HCT116 (cell line): Measurements from ENCODE around the gene TMF1. TPM values are rescaled to one million over a fixed set of nuclear protein-coding genes. Genes with fewer than 3 reads are reported as not detected.

Source experiments
- ATAC-seq: fragments of 200-7000 bp; cut with Tn5 transposase; 2 replicates; pipeline ENCODE4 v1.9.1; 2020; ENCODE audit warnings: mild to moderate bottlenecking, moderate library complexity
- BruUV-seq: library from RNA; stranded (reverse); fragments of 400-500 nt; replicated peaks from 2 replicates; lab custom pipeline; 2021; lab: Mats Ljungman, UMichigan
- CTCF ChIA-PET: fragments of 300-600 bp; sonication (Branson Sonifier 250); formaldehyde crosslinking; loops from one replicate; lab custom pipeline; 2021; ENCODE audit warnings: antibody characterized with exemption; lab: Charles Lee
- POLR2A ChIA-PET: fragments of 300-600, 350-600 bp; sonication (Branson Sonifier 250); formaldehyde crosslinking; loops from one replicate; lab custom pipeline; 2021; ENCODE audit warnings: antibody characterized with exemption; lab: Charles Lee
- RAD21 ChIA-PET, 2 experiments: fragments of 300-600 bp; sonication (Branson Sonifier 250); formaldehyde crosslinking; loops; one replicate each; lab custom pipeline; 2023; ENCODE audit warnings: low total read pairs in 2 of 2; ENCODE audit not compliant: uncharacterized antibody in 2 of 2, unreplicated experiment in 2 of 2, low non-redundant PET in 1 of 2; lab: Charles Lee
- DNase-seq: peaks from one replicate; pipeline ENCODE4 v3.0.0-alpha.2; 2010; ENCODE audit warnings: low read depth, low spot score
- H2AFZ ChIP-seq: fragments of 200-600 bp; shearing (Covaris generic), sonication (generic); 2 replicates; pipeline ENCODE4 v1.6.1; 2017; ENCODE audit warnings: low read depth, mixed run types, mixed read lengths, antibody characterized with exemption, low read length; ENCODE audit not compliant: poor library complexity, severe bottlenecking
- H3K27ac ChIP-seq: 2 replicates; pipeline ENCODE4 v1.5.1; 2012; ENCODE audit warnings: low read depth, low read length
- H3K27me3 ChIP-seq: fragments of 200-600 bp; sonication (generic); 2 replicates; pipeline ENCODE4 v1.6.1; 2016; ENCODE audit warnings: mixed run types, low read length, mixed read lengths; ENCODE audit not compliant: insufficient read depth
- H3K36me3 ChIP-seq, 2 experiments: fragments of 200-500 bp in 1 of 2; fragments of 200-600 bp in 1 of 2; sonication (Bioruptor generic) in 1 of 2; sonication (generic) in 1 of 2; 2 replicates each; pipeline versions ENCODE4 v1.5.1 to v1.6.1; 2014 to 2016; ENCODE audit warnings: low read length in 2 of 2, inconsistent platforms in 1 of 2, mixed read lengths in 1 of 2, mixed run types in 1 of 2; ENCODE audit not compliant: insufficient read depth in 2 of 2, control insufficient read depth in 1 of 2
- H3K4me1 ChIP-seq, 2 experiments: fragments of 200-600 bp in 1 of 2; sonication (generic) in 1 of 2; 2 replicates each; pipeline versions ENCODE4 v1.5.1 to v1.6.1; 2012 to 2017; ENCODE audit warnings: low read length in 2 of 2, inconsistent platforms in 1 of 2, mild to moderate bottlenecking in 1 of 2, mixed read lengths in 1 of 2, mixed run types in 1 of 2, moderate library complexity in 1 of 2; ENCODE audit not compliant: insufficient read depth in 2 of 2, control insufficient read depth in 1 of 2
- H3K4me2 ChIP-seq: fragments of 200-600 bp; sonication (generic); 2 replicates; pipeline ENCODE4 v1.6.1; 2017; ENCODE audit warnings: mixed run types, low read length, mixed read lengths
- H3K4me3 ChIP-seq, 2 experiments: fragments of 200-600 bp in 1 of 2; sonication (generic) in 1 of 2; replicated peaks in 1 of 2; 2 replicates each; pipeline ENCODE4 v1.5.1; 2011 to 2016; ENCODE audit warnings: low read length in 2 of 2, control low read depth in 1 of 2, low read depth in 1 of 2, mild to moderate bottlenecking in 1 of 2, mixed read lengths in 1 of 2, mixed run types in 1 of 2
- H3K79me2 ChIP-seq: fragments of 200-600 bp; sonication (generic); 2 replicates; pipeline ENCODE4 v1.6.1; 2017; ENCODE audit warnings: mild to moderate bottlenecking, mixed run types, low read length, moderate library complexity, mixed read lengths; ENCODE audit not compliant: insufficient read depth
- H3K9ac ChIP-seq: fragments of 200-600 bp; sonication (generic); 2 replicates; pipeline ENCODE4 v1.6.1; 2016; ENCODE audit warnings: low read length, mixed read lengths
- H3K9me2 ChIP-seq: fragments of 200-600 bp; sonication (generic), shearing (Covaris generic); 2 replicates; pipeline ENCODE4 v1.6.1; 2017; ENCODE audit warnings: mixed run types, mild to moderate bottlenecking, moderate library complexity; ENCODE audit not compliant: insufficient read depth
- H3K9me3 ChIP-seq, 2 experiments: fragments of 200-500 bp in 1 of 2; fragments of 200-600 bp in 1 of 2; sonication (Bioruptor generic) in 1 of 2; sonication (generic) in 1 of 2; 2 replicates each; pipeline ENCODE4 v1.6.1; 2014 to 2017; ENCODE audit warnings: low read length in 2 of 2, mixed read lengths in 2 of 2, inconsistent platforms in 1 of 2, low read depth in 1 of 2, mild to moderate bottlenecking in 1 of 2, mixed run types in 1 of 2, moderate library complexity in 1 of 2; ENCODE audit not compliant: control insufficient read depth in 1 of 2, insufficient read depth in 1 of 2
- H4K20me1 ChIP-seq: fragments of 200-600 bp; sonication (generic), shearing (Covaris generic); 2 replicates; pipeline ENCODE4 v1.6.1; 2017; ENCODE audit warnings: mixed run types, mild to moderate bottlenecking, moderate library complexity; ENCODE audit not compliant: insufficient read depth
- CBX3 ChIP-seq: IDR thresholded peaks from 2 replicates; pipeline ENCODE4 v1.6.1; 2012; ENCODE audit warnings: low read depth
- CEBPB ChIP-seq: IDR thresholded peaks from 2 replicates; pipeline ENCODE4 v1.6.1; 2012; ENCODE audit warnings: low read depth
- EGR1 ChIP-seq: IDR thresholded peaks from 2 replicates; pipeline ENCODE4 v1.6.1; 2012; ENCODE audit warnings: low read depth
- EZH2 ChIP-seq: fragments of 200-600 bp; sonication (generic); IDR thresholded peaks from 2 replicates; pipeline ENCODE4 v1.6.1; 2017; ENCODE audit warnings: antibody characterized with exemption, mixed run types
- FOSL1 ChIP-seq: IDR thresholded peaks from 2 replicates; pipeline ENCODE4 v1.6.1; 2012; ENCODE audit warnings: low read depth
- JUND ChIP-seq: IDR thresholded peaks from 2 replicates; pipeline ENCODE4 v1.6.1; 2012
- POLR2A ChIP-seq: IDR thresholded peaks from 2 replicates; pipeline ENCODE4 v1.7.0; 2011; ENCODE audit warnings: borderline replicate concordance; ENCODE audit not compliant: insufficient read depth, insufficient read length; ENCODE audit errors: extremely low read depth
- POLR2AphosphoS5 ChIP-seq: IDR thresholded peaks from 2 replicates; pipeline ENCODE4 v1.6.1; 2011; ENCODE audit warnings: mild to moderate bottlenecking, low read depth, low read length, moderate library complexity
- SIN3A ChIP-seq: IDR thresholded peaks from 2 replicates; pipeline ENCODE4 v1.6.1; 2012; ENCODE audit warnings: low read depth
- SP1 ChIP-seq: IDR thresholded peaks from 2 replicates; pipeline ENCODE4 v1.6.1; 2012; ENCODE audit warnings: low read depth
- SRF ChIP-seq: IDR thresholded peaks from 2 replicates; pipeline ENCODE4 v1.6.1; 2012; ENCODE audit warnings: low read depth
- TCF7L2 ChIP-seq: IDR thresholded peaks from 2 replicates; pipeline ENCODE4 v1.7.0; 2011; ENCODE audit warnings: borderline replicate concordance, inconsistent platforms; ENCODE audit not compliant: insufficient read depth, insufficient read length; ENCODE audit errors: extremely low read depth
- YY1 ChIP-seq: IDR thresholded peaks from 2 replicates; pipeline ENCODE4 v1.6.1; 2011; ENCODE audit warnings: low read length, low read depth, moderate library complexity, mild to moderate bottlenecking; ENCODE audit not compliant: insufficient replicate concordance; ENCODE audit errors: extremely low read depth
- ZNF274 ChIP-seq: fragments of 200-500 bp; sonication (Bioruptor generic); IDR thresholded peaks from 2 replicates; pipeline ENCODE4 v1.6.1; 2014; ENCODE audit warnings: mild to moderate bottlenecking, low read depth, low read length, inconsistent platforms
- intact Hi-C: fragments of 100-400 bp; cut with micrococcal nuclease; formaldehyde crosslinking; loops from 2 replicates; pipeline ENCODE4 v1.10.0; 2022
- total RNA-seq: library from RNA; stranded (reverse); gene quantifications from one replicate; pipeline ENCODE4 v1.2.1, GENCODE V29; 2021; ENCODE audit not compliant: unreplicated experiment
- TF ChIP-seq, protein P1 (sequence below), 3 experiments: fragments of 200-600 bp in 1 of 3; sonication (generic) in 1 of 3; IDR thresholded peaks in 2 of 3; conservative IDR thresholded peaks in 1 of 3; 2 replicates each; pipeline ENCODE4 v1.5.1; 2012 to 2017; ENCODE audit warnings: low read depth in 2 of 3, low read length in 2 of 3, antibody characterized with exemption in 1 of 3, borderline replicate concordance in 1 of 3, control low read depth in 1 of 3, mild to moderate bottlenecking in 1 of 3, mixed read lengths in 1 of 3, mixed run types in 1 of 3, moderate library complexity in 1 of 3; ENCODE audit not compliant: insufficient read depth in 1 of 3
- TF ChIP-seq, protein P2 (sequence below): IDR thresholded peaks from 2 replicates; pipeline ENCODE4 v1.6.1; 2011; ENCODE audit warnings: mild to moderate bottlenecking, low read length, moderate library complexity; ENCODE audit not compliant: insufficient replicate concordance; ENCODE audit errors: extremely low read depth

TMF1 gene
- total RNA-seq, 1 experiment from 2014 or later = 27.3 TPM

DNA sequence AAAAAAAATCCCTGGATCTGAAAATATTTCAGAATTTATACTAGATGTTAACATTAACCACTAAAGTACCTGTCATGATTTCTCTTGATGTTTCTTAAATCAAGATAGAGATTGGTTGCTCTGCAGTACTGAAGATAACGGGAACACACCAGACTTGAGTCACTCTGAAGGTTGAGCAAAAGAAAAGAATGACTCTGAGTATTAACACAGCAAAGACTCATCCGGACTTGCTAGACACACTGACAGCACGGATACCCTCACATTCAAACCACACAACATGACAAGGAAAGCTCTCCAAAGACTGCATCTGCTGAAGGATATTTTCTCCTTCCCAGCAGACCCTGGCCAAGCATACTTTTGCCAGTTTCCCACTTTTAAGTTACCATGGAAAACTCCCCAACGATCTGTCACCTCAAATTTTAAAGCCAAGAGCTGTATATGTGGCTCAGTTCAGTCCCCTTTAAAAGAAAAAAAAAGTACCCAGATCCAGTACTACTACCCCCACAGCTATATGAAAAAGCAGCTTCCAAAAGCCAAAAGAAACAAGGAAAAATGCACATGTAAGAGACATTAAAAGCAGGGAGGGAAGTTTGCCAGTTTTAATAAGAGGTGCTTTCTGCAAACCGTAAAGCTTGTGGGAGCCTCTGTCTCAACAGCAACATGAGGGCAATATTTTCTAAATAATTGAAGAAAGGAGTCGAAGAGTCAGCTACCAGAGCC is 46.9 kb downstream of the TMF1 start:
- no peak for TF ChIP-seq EGR1
- no peak for TF ChIP-seq TCF7L2
- no peak for TF ChIP-seq POLR2A
- no peak for TF ChIP-seq CEBPB
- TF ChIP-seq EZH2 = no peak
- TF ChIP-seq FOSL1 = no peak
- no peak for TF ChIP-seq SIN3A
- TF ChIP-seq SP1 = no peak
- no peak for TF ChIP-seq SRF
- no peak for TF ChIP-seq POLR2AphosphoS5
- TF ChIP-seq, protein P1, sequence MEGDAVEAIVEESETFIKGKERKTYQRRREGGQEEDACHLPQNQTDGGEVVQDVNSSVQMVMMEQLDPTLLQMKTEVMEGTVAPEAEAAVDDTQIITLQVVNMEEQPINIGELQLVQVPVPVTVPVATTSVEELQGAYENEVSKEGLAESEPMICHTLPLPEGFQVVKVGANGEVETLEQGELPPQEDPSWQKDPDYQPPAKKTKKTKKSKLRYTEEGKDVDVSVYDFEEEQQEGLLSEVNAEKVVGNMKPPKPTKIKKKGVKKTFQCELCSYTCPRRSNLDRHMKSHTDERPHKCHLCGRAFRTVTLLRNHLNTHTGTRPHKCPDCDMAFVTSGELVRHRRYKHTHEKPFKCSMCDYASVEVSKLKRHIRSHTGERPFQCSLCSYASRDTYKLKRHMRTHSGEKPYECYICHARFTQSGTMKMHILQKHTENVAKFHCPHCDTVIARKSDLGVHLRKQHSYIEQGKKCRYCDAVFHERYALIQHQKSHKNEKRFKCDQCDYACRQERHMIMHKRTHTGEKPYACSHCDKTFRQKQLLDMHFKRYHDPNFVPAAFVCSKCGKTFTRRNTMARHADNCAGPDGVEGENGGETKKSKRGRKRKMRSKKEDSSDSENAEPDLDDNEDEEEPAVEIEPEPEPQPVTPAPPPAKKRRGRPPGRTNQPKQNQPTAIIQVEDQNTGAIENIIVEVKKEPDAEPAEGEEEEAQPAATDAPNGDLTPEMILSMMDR (IDR thresholded peaks at IDR 0.05 in 2 of 3, conservative IDR thresholded peaks at IDR 0.05 in 1 of 3; ENCODE audit: borderline replicate concordance in 1 of 3, insufficient read depth in 1 of 3, low read depth in 2 of 3, low read length in 2 of 3) = no peak
- TF ChIP-seq ZNF274 = no peak
- TF ChIP-seq, protein P2, sequence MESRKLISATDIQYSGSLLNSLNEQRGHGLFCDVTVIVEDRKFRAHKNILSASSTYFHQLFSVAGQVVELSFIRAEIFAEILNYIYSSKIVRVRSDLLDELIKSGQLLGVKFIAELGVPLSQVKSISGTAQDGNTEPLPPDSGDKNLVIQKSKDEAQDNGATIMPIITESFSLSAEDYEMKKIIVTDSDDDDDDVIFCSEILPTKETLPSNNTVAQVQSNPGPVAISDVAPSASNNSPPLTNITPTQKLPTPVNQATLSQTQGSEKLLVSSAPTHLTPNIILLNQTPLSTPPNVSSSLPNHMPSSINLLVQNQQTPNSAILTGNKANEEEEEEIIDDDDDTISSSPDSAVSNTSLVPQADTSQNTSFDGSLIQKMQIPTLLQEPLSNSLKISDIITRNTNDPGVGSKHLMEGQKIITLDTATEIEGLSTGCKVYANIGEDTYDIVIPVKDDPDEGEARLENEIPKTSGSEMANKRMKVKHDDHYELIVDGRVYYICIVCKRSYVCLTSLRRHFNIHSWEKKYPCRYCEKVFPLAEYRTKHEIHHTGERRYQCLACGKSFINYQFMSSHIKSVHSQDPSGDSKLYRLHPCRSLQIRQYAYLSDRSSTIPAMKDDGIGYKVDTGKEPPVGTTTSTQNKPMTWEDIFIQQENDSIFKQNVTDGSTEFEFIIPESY = no peak
- TF ChIP-seq YY1 = no peak
- no peak for TF ChIP-seq JUND
- TF ChIP-seq CBX3 = no peak
- Histone ChIP-seq H3K9ac (no peak overlapping the region), H3K4me2 (no peak overlapping the region), H2AFZ (no peak overlapping the region), H3K27ac (no peak overlapping the region), H3K9me2 (no peaks in the 10 kb centered on the region), H4K20me1 (no peaks in the 10 kb centered on the region), H3K9me3 (no peaks in the 10 kb centered on the region), H3K4me3 (no peak overlapping the region), H3K79me2 (no peaks in the 10 kb centered on the region), H3K27me3 (no peaks in the 10 kb centered on the region), H3K36me3 (peaks cover 11 to 24% of the 10 kb centered on the region in 2 experiments; a peak in 3 of 4 replicates), H3K4me1 (no peaks in the 10 kb centered on the region)
- POLR2A ChIA-PET = no interaction called here
- CTCF ChIA-PET = no interaction called here
- DNase-seq (no peak), ATAC-seq (no peak)
- RAD21 ChIA-PET = no interaction called here
- no TSS peak for BruUV-seq
- intact Hi-C loops = no loop called here
